Stimulated activated CD4-positive, alpha-beta T cell treated with anti-CD3 and anti-CD28 coated beads, TNF-alpha, amount 100 ng/mL, for 24 hours (primary cell): ENCODE results near the gene HEATR5A.
"Not testable (repeated sequence)": the region's sequence is repeated elsewhere in the genome, so short reads cannot be mapped to it uniquely, and the experiment has no call there.

Experiments
- DNase-seq, 3 experiments: peaks; one replicate each; pipeline ENCODE4 v3.0.0-alpha.2; 2020; ENCODE audit warnings: low read depth in 3 of 3

HEATR5A gene

GRCh38 chr14:31283578-31284252 lies 136.6 kb downstream of the HEATR5A start:
- DNase-seq: no peak

GRCh38 chr14:31283153-31283552 lies 137.2 kb downstream of the HEATR5A start:
- no peak for DNase-seq

- DNase-seq: no peak
Measured at GRCh38 chr14:31280871-31281220, 139.5 kb downstream of the HEATR5A start.

GRCh38 chr14:31280132-31280870 lies 140.0 kb downstream of the HEATR5A start:
- DNase-seq: no peak

- no peak for DNase-seq
Measured at GRCh38 chr14:31278883-31279282, 141.5 kb downstream of the HEATR5A start.

- no peak for DNase-seq
Measured at GRCh38 chr14:31277085-31277484, 143.3 kb downstream of the HEATR5A start.

GRCh38 chr14:31276417-31276816 lies 143.9 kb downstream of the HEATR5A start:
- DNase-seq: not testable (repeated sequence)

- no peak for DNase-seq
Measured at GRCh38 chr14:31275731-31276130, 144.6 kb downstream of the HEATR5A start.

- DNase-seq: no peak
Measured at GRCh38 chr14:31271648-31272047, 148.7 kb downstream of the HEATR5A start.

- DNase-seq: peak in 1 of 3 experiments; percentile 13
Measured at GRCh38 chr14:31270196-31270772, 150.1 kb downstream of the HEATR5A start.

- DNase-seq: no peak
Measured at GRCh38 chr14:31269634-31270195, 150.6 kb downstream of the HEATR5A start.

GRCh38 chr14:31268216-31268615 lies 152.1 kb downstream of the HEATR5A start:
- DNase-seq: no peak

GRCh38 chr14:31266437-31267331 lies 153.7 kb downstream of the HEATR5A start:
- DNase-seq: no peak

GRCh38 chr14:31265701-31266398 lies 154.5 kb downstream of the HEATR5A start:
- no peak for DNase-seq

GRCh38 chr14:31263485-31264133 lies 156.7 kb downstream of the HEATR5A start:
- no peak for DNase-seq

- DNase-seq: no peak
Measured at GRCh38 chr14:31261859-31262731, 158.3 kb downstream of the HEATR5A start.

GRCh38 chr14:31261523-31261858 lies 158.9 kb downstream of the HEATR5A start:
- DNase-seq: no peak

- DNase-seq: not testable (repeated sequence)
Measured at GRCh38 chr14:31259040-31259435, 161.3 kb downstream of the HEATR5A start.

GRCh38 chr14:31258427-31259039 lies 161.8 kb downstream of the HEATR5A start:
- DNase-seq: no peak
